Measurements from ENCODE around the gene VOPP1. TPM values are rescaled to one million over a fixed set of nuclear protein-coding genes. Genes with fewer than 3 reads are reported as not detected.

VOPP1 gene
- total RNA-seq, 1 donor from 2014 or later: 66.2 TPM

- Histone ChIP-seq H3K9me3 (no peaks in the 10 kb centered on the region), H3K36me3 (no peaks in the 10 kb centered on the region), H3K4me3 (no peak overlapping the region), H3K27me3 (ENCODE audit: low read depth) (peaks cover 3% of the 10 kb centered on the region), H3K27ac (no peak overlapping the region), H3K4me1 (no peaks in the 10 kb centered on the region)
- no peak for ATAC-seq
- intact Hi-C loops (cut with DNase I): no loop called here
- TF ChIP-seq, protein P1, sequence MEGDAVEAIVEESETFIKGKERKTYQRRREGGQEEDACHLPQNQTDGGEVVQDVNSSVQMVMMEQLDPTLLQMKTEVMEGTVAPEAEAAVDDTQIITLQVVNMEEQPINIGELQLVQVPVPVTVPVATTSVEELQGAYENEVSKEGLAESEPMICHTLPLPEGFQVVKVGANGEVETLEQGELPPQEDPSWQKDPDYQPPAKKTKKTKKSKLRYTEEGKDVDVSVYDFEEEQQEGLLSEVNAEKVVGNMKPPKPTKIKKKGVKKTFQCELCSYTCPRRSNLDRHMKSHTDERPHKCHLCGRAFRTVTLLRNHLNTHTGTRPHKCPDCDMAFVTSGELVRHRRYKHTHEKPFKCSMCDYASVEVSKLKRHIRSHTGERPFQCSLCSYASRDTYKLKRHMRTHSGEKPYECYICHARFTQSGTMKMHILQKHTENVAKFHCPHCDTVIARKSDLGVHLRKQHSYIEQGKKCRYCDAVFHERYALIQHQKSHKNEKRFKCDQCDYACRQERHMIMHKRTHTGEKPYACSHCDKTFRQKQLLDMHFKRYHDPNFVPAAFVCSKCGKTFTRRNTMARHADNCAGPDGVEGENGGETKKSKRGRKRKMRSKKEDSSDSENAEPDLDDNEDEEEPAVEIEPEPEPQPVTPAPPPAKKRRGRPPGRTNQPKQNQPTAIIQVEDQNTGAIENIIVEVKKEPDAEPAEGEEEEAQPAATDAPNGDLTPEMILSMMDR (IDR thresholded peaks at IDR 0.05): no peak
- DNase-seq: no peak
These were observed 23.2 kb upstream of the VOPP1 start for GRCh38 chr7:55595511-55595910.

- H3K4me3 ChIP-seq: no peak overlapping the region
- ATAC-seq (no peak), DNase-seq (no peak)
- H3K27me3 ChIP-seq (ENCODE audit: low read depth): peaks cover 3% of the 10 kb centered on the region
- no peaks in the 10 kb centered on the region for H3K36me3 ChIP-seq
- H3K27ac ChIP-seq: no peak overlapping the region
- no peaks in the 10 kb centered on the region for H3K4me1 ChIP-seq
- intact Hi-C loops (cut with DNase I): no loop called here
- no peaks in the 10 kb centered on the region for H3K9me3 ChIP-seq
- TF ChIP-seq, protein P1 (IDR thresholded peaks at IDR 0.05): no peak
These were observed 22.6 kb upstream of the VOPP1 start for GRCh38 chr7:55594870-55595269.

DNA sequence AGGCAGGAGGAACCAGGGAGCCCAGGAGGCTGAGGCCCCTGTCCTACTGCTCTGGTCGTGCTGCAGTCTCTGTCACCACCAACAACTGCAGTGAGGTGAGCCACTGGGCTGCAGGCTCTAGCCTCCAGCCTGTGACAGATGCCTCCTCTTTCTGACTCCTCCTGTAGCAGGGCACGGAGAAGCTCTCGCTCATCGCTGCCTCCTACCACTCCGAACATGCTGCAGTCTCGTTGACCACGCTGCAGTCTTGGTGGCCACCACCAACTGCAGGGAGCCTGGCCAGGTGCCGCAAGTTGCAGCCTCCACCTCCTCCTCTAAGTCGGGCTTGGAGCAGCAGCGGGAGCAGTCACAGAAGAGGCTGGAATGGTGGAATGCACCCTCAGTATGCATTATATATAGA, 22.1 kb upstream of the VOPP1 start:
- TF ChIP-seq, protein P1 (IDR thresholded peaks at IDR 0.05): no peak
- Histone ChIP-seq H3K27me3 (ENCODE audit: low read depth) (peaks cover 3% of the 10 kb centered on the region), H3K9me3 (no peaks in the 10 kb centered on the region), H3K27ac (no peak overlapping the region), H3K4me1 (no peaks in the 10 kb centered on the region), H3K36me3 (no peaks in the 10 kb centered on the region), H3K4me3 (no peak overlapping the region)
- ATAC-seq (no peak), DNase-seq (no peak)
- intact Hi-C loops (cut with DNase I): no loop called here

DNA sequence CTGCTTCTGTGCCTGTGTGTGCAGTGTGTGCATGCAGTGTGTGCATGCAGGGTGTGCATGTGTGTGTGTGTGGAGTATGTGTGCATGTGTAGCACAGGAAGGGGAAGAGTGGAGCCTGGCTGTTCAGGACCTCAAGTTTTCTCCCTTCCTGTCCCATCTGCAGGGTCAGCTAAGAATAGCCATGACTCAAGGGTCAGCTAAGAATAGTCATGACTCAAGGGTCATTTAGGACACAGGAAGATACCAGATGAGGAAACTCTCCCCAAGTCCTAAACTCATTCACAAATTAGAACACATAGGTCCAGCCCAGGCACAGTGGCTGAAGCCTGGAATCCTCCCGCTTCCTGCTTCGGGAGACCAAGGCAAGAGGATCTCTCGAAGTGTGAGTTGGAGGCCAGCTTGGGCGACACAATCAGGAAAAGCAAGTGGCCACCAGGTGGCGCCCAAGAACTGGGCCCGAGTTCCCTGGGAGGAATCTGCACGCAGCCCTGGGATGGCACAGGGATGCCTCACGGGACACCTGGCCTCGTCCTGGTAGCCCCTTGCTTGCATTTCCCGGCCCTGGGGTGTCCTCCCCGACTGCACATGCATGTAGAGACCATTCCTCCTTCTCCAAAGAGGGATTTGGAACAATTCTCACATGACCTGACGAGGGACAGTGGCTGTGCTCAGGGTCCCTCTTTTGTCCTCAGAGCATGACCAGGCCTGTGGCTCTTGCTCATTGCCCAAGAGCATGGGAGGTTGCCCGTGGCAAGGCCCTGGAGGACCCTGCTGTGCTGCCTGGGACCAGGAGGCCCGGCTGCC, 21.4 kb upstream of the VOPP1 start:
- TF ChIP-seq, protein P1 (IDR thresholded peaks at IDR 0.05): peak; percentile 81
- H3K9me3 ChIP-seq: no peaks in the 10 kb centered on the region
- no peak overlapping the region for H3K27ac ChIP-seq
- ATAC-seq (peak; percentile 39 to 52), DNase-seq (peak; percentile 75)
- H3K4me3 ChIP-seq: no peak overlapping the region
- no peaks in the 10 kb centered on the region for H3K36me3 ChIP-seq
- intact Hi-C loops (cut with DNase I): no loop called here
- H3K4me1 ChIP-seq: no peaks in the 10 kb centered on the region
- peaks cover 3% of the 10 kb centered on the region for H3K27me3 ChIP-seq (ENCODE audit: low read depth)

DNA sequence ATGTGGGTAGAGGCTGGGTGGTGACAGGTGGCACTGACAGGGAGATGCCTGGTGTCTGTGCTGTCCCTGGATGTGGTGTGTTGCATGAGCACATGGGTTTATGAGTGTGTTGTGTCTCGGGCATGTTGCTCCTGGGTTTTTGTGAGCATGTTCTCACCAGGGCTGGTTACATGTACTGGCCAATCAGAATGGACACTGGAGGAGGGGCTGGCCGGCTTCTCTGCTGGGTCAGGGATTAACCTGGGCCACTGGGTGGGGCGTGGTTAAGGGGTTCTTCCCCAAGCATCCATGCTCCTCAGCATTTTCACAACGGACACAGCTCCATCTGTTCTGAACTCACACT, 20.8 kb upstream of the VOPP1 start:
- Histone ChIP-seq H3K36me3 (no peaks in the 10 kb centered on the region), H3K27me3 (ENCODE audit: low read depth) (peaks cover 3% of the 10 kb centered on the region), H3K9me3 (no peaks in the 10 kb centered on the region), H3K27ac (no peak overlapping the region), H3K4me3 (no peak overlapping the region), H3K4me1 (no peaks in the 10 kb centered on the region)
- no peak for ATAC-seq
- TF ChIP-seq, protein P1 (IDR thresholded peaks at IDR 0.05): no peak
- intact Hi-C loops (cut with DNase I): no loop called here
- DNase-seq: no peak
